Type B pancreatic cell (in vitro differentiated cells): ENCODE results near the gene SLC25A25. TPM values are rescaled to one million over a fixed set of nuclear protein-coding genes. Genes with fewer than 3 reads are reported as not detected.
A peak's percentile ranks its signal among the peaks of the same experiment; 100 is the strongest.

Experiments
- DNase-seq: peaks from one replicate; pipeline ENCODE4 v3.0.0; 2021; ENCODE audit warnings: mixed read lengths; ENCODE audit not compliant: unreplicated experiment; ENCODE audit errors: extremely low spot score
- H3K27ac Mint-ChIP-seq: 2 replicates; pipeline ENCODE4 v1.8.0; 2021; ENCODE audit warnings: mild to moderate bottlenecking, mixed read lengths
- H3K27me3 Mint-ChIP-seq: 2 replicates; pipeline ENCODE4 v1.8.0; 2021; ENCODE audit warnings: mixed read lengths
- H3K36me3 Mint-ChIP-seq: 2 replicates; pipeline ENCODE4 v1.8.0; 2021; ENCODE audit warnings: mixed read lengths
- H3K4me1 Mint-ChIP-seq: one replicate; pipeline ENCODE4 v1.8.0; 2021; ENCODE audit warnings: mixed read lengths; ENCODE audit not compliant: unreplicated experiment
- H3K4me3 Mint-ChIP-seq: 2 replicates; pipeline ENCODE4 v1.8.0; 2021; ENCODE audit warnings: mild to moderate bottlenecking, mixed read lengths
- H3K9me3 Mint-ChIP-seq: 2 replicates; pipeline ENCODE4 v1.8.0; 2021; ENCODE audit warnings: mixed read lengths
- CTCF ChIP-seq: fragments of 200-600 bp; sonication (generic); conservative IDR thresholded peaks from 2 replicates; pipeline ENCODE4 v1.5.0; 2021; ENCODE audit warnings: antibody characterized with exemption, mild to moderate bottlenecking
- total RNA-seq: library from RNA; stranded (reverse); gene quantifications from 2 replicates; pipeline ENCODE4 v1.2.1, GENCODE V29; 2021; ENCODE audit warnings: low replicate concordance

SLC25A25 gene
- total RNA-seq, 1 donor from 2014 or later: 19.1 TPM

GRCh38 chr9:128142596-128142995, 74.6 kb downstream of the SLC25A25 start:
- no peaks in the 10 kb centered on the region for H3K36me3 Mint-ChIP-seq
- H3K9me3 Mint-ChIP-seq: no peaks in the 10 kb centered on the region
- H3K27me3 Mint-ChIP-seq: no peaks in the 10 kb centered on the region
- H3K4me3 Mint-ChIP-seq: no peak overlapping the region
- TF ChIP-seq CTCF: no peak
- H3K4me1 Mint-ChIP-seq: peaks cover 12% of the 10 kb centered on the region
- no peak overlapping the region for H3K27ac Mint-ChIP-seq
- DNase-seq: no peak

- H3K36me3 Mint-ChIP-seq: no peaks in the 10 kb centered on the region
- H3K27ac Mint-ChIP-seq: peak overlapping the region; percentile 80
- H3K27me3 Mint-ChIP-seq: no peaks in the 10 kb centered on the region
- peaks cover 12% of the 10 kb centered on the region for H3K4me1 Mint-ChIP-seq
- no peak for TF ChIP-seq CTCF
- DNase-seq: no peak
- no peak overlapping the region for H3K4me3 Mint-ChIP-seq
- no peaks in the 10 kb centered on the region for H3K9me3 Mint-ChIP-seq
Measured at GRCh38 chr9:128143525-128144238, 75.7 kb downstream of the SLC25A25 start.

GRCh38 chr9:128144239-128145181, 76.5 kb downstream of the SLC25A25 start:
- Mint-ChIP-seq H3K4me1 (peaks cover 19% of the 10 kb centered on the region), H3K27me3 (no peaks in the 10 kb centered on the region), H3K9me3 (no peaks in the 10 kb centered on the region), H3K27ac (no peak overlapping the region), H3K4me3 (no peak overlapping the region), H3K36me3 (no peaks in the 10 kb centered on the region)
- DNase-seq: no peak
- TF ChIP-seq CTCF: no peak

DNA sequence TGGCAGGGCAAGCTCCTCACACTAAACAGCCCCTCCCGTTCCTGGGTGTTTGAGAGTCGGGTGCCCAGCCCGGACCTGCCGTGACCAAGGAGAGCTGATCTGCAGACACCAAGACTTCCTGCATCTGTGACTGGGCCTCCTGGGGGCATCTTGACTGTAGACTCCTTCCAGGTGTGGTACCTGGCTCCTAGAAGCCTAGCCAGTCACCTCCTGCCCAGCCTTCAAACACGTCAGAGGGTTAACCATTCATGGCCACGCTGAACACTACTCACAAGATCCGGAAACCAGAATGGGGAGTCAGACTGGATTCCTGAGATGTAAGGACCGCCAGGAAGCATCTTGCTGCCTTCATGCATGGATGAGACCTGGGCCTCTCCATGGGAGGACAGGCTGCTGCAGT, 77.5 kb downstream of the SLC25A25 start:
- Mint-ChIP-seq H3K36me3 (no peaks in the 10 kb centered on the region), H3K4me1 (peaks cover 19% of the 10 kb centered on the region), H3K4me3 (peak overlapping the region; percentile 68), H3K27me3 (no peaks in the 10 kb centered on the region), H3K9me3 (no peaks in the 10 kb centered on the region), H3K27ac (peak overlapping the region; percentile 97)
- TF ChIP-seq CTCF: no peak
- no peak for DNase-seq

GRCh38 chr9:128145951-128146351, 77.9 kb downstream of the SLC25A25 start:
- Mint-ChIP-seq H3K4me1 (peaks cover 19% of the 10 kb centered on the region), H3K27me3 (no peaks in the 10 kb centered on the region), H3K27ac (peak overlapping the region; percentile 97), H3K36me3 (no peaks in the 10 kb centered on the region), H3K4me3 (peak overlapping the region; percentile 68), H3K9me3 (no peaks in the 10 kb centered on the region)
- no peak for DNase-seq
- TF ChIP-seq CTCF: no peak
